HL-60 (cell line): ENCODE measurements around the gene OSBPL6.

Experiments
- CTCF ChIP-seq: IDR thresholded peaks from one replicate; pipeline ENCODE4 v1.5.1; 2011; ENCODE audit warnings: low read length, control low read depth, inconsistent platforms; ENCODE audit not compliant: insufficient read depth
- POLR2AphosphoS5 ChIP-seq: IDR thresholded peaks from 2 replicates; pipeline ENCODE4 v1.6.1; 2012; ENCODE audit warnings: low read depth
- REST ChIP-seq: IDR thresholded peaks from 2 replicates; pipeline ENCODE4 v1.6.1; 2012; ENCODE audit warnings: low read depth; ENCODE audit not compliant: insufficient replicate concordance
- SPI1 ChIP-seq: IDR thresholded peaks from 2 replicates; pipeline ENCODE4 v1.6.1; 2012; ENCODE audit warnings: low read depth, mild to moderate bottlenecking, borderline replicate concordance

GRCh38 chr2:178230396-178230795 is 36.1 kb downstream of the OSBPL6 start:
- TF ChIP-seq CTCF, result no peak
- no peak for TF ChIP-seq REST
- TF ChIP-seq POLR2AphosphoS5, result no peak
- TF ChIP-seq SPI1, result no peak
